HG03575 (cell line): ENCODE results near the gene F8A1.
"Not testable (repeated sequence)": the region's sequence is repeated elsewhere in the genome, so short reads cannot be mapped to it uniquely, and the experiment has no call there.

Experiments used
- ATAC-seq: cut with Tn5 transposase; IDR thresholded peaks from one replicate; pipeline ENCODE4 v1.9.1; 2021; ENCODE audit not compliant: unreplicated experiment, insufficient number of reproducible peaks, low FRiP score; ENCODE audit errors: extremely low read depth

The F8A1 gene

DNA sequence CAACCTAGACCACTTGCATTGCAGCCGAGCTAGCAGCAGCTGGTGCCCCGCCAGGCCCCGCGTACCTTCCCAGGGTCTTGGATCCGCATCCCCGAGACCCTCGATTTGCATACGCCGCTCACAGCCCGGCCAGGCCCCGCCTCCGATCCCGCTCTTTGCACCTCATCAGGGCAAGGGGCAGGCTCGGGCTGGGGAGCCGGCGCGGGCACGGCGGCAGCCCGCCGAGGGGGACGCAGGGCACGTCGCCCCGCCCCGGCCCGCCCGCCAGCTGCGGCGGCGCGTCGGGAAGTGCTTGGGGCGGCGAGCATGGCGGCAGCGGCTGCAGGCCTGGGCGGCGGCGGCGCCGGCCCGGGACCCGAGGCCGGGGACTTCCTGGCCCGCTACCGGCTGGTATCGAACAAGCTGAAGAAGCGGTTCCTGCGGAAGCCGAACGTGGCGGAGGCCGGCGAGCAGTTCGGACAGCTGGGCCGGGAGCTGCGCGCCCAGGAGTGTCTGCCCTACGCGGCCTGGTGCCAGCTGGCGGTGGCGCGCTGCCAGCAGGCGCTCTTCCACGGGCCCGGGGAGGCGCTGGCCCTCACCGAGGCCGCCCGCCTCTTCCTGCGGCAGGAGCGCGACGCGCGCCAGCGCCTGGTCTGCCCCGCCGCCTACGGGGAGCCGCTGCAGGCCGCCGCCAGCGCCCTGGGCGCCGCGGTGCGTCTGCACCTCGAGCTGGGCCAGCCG, at the start of gene F8A1:
TSS of gene F8A1 (plus strand) at position 287 of the 720 bp plus-strand sequence. CDS start at position 307, 20 bp downstream.
- ATAC-seq: not testable (repeated sequence)

DNA sequence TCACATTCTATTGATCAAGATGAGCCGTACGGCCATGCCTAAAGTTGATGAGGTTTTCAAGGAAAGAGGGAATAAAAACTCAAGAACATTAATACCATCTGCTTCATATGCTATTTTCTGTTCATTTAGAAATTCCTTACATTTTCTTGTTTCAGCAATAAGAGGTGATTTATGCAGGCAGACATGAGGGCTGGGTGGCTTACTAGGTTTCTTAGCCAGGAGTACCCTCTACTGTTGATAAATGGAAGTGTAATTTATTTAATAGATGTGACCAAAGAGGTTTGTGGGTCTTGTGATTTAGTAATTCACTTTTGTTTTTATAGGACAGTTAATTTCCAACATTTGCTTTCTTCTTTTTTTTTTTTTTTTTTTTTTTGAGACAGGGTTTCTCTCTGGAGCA, 45.3 kb upstream of the F8A1 start:
- ATAC-seq: no peak

DNA sequence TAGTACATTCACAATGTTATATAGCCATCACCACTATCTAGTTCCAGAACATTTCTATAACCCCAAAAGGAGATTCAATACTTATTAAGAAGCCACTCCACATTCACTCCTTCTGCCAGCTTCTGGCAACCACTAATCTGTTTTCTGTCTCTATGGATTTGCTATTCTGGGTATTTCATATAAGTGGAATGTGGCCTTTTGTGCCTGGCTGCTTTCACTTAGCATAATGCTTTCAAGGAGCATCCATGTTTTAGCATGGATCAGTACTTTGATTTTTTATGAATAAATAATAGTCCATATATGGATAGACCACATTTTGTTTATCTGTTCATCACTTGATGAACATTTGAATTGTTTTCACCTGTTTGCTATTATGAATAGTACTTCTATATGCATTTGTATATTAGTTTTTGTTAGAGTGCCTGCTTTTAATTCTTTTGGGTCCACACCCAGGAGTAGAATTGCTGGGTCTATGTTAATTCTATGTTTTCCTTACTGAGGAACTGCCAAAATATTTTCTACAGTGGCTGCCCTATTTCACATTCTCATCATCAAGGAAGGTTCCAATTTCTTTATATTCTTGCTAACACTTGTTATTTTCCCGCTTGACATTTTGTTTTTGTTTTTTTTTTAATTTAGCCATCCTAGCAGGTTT, 35.1 kb upstream of the F8A1 start:
- ATAC-seq: no peak

DNA sequence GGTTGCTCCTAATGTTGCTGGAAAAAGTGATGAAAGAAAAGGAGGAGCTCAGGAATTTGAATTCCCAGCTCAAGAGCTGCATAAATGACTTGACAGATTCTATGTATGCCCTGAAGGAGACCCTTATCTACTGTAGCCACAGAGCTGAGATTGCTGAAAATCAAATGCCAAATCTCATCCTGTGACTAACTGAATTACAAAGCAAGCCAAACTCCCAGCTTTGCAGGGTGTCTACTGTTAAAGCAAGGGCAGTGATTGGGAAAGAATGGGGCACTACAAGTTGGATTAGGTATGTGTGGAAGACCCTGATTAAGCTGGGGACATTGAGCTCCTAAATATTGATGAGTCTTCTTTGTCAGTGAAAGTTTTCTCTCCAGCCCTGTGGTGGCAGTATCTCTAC, 30.9 kb upstream of the F8A1 start:
- ATAC-seq: no peak

DNA sequence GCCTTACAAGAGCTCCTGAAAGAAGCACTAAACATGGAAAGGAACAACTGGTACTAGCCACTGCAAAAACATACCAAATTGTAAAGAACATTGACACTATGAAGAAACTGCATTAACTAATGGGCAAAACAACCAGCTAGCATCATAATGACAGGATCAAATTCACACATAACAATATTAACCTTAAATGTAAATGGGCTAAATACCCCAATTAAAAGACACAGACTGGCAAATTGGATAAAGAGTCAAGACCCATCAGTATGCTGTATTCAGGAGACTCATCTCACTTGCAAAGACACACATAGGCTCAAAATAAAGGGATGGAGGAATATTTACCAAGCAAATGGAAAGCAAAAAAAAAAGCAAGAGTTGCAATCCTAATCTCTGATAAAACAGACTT, 17.6 kb upstream of the F8A1 start:
- ATAC-seq: not testable (repeated sequence)

DNA sequence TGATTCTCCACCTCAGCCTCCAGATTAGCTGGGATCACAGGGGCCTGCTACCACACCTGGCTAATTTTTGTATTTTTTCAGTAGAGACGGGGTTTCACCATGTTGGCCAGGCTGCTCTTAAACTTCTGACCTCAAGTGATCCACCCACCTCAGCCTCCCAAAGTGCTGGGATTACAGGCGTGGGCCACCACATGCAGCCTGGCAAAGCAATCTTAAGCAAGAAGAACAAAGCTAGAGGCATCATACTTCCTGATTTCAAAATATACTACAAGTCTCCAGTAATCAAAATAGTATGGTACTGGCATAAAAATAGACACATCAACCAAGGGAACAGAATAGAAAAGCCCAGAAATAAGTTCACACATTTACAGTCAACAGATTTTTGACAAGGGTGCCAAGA, 12.8 kb upstream of the F8A1 start:
- no peak for ATAC-seq

DNA sequence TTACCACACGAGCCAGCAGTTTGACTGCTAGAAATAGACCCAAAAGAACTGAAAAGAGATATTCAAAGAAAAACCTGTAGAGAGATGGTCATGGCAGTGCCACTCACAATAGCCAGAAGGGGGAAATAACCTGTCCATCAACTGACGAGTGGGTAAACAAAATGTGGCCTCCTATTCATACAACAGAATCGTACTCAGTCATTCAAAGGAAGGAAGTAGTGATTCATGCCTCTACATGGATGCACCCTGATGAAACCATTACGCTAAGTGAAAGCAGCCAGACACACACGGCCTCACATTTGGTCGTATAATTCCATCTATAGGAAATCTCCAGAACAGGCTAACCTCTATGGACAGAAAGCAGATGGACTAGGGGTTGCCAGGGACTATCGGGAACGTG, 2.1 kb upstream of the F8A1 start:
- ATAC-seq: not testable (repeated sequence)

DNA sequence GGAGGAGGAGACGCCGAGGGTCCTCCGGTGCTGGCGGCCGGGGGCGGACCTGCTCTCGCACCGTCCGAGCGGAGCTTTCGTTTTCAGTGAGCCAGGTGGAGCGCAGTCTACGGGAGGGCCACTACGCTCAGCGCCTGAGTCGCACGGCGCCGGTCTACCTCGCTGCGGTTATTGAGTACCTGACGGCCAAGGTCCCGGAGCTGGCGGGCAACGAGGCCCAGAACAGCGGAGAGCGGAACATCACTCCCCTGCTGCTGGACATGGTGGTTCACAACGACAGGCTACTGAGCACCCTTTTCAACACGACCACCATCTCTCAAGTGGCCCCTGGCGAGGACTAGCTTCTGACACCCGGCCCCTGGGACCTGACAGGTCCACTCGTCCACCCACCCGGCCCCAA, 1.1 kb upstream of the F8A1 start:
- ATAC-seq: not testable (repeated sequence)

DNA sequence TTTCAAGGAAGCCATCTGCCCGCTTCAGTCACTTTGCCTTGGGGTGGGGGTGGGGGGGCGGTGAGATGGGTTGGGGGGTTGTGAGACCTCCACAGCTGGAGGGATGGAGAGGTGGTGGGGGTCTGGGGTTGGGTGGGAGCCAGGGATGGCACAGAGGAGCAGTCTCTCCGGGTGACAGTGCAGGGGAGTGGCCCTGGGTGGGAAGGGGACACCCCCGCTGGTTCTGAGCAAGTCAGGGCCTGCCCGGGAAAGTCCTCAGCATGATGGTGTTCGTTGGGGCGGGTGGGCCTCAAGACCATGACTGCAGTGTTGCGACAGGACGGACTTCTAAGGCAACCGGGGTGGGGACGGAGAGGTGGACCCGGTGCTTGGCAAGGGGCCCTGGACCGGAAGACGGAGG, 606 bp upstream of the F8A1 start:
- not testable (repeated sequence) for ATAC-seq

DNA sequence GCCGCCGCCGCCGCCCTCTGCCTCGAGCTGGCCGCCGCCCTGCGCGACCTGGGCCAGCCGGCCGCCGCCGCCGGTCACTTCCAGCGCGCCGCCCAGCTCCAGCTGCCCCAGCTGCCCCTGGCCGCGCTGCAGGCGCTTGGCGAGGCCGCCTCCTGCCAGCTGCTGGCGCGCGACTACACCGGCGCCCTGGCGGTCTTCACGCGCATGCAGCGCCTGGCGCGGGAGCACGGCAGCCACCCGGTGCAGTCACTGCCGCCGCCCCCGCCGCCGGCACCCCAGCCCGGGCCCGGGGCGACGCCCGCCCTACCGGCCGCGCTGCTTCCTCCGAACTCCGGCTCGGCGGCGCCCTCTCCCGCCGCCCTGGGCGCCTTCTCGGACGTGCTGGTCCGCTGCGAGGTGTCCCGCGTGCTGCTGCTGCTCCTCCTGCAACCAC, 650 bp downstream of the F8A1 start:
- not testable (repeated sequence) for ATAC-seq

DNA sequence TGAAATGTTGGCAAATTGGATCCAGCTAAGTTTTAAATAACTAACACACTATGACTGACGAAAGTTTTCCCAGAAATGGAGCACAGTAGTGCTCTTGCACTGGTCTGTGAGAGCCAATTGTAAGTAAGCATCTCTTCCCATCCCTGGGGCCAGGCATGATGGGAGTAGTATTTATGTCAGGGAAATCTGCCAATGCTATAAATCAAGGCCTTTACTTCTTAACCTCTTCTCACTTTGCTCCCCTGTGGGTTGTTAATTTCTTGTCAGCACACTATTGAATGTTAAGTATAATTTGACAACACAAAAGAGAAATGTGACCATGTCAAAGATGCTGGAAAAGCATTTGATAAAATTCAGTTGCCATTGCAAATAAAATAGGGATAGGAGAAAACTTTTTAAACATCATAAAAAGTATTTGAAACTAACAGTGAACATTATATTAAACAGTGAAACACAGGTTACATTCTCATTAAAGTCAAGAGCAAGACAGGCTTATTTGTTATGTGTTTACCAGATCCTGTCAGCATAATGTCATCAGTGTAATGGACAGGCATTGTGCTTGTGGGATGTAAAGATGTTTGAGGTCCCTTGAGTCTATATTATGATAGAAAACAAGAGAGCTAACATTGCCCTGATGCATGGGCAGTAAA, 5.0 kb downstream of the F8A1 start:
- ATAC-seq: no peak

DNA sequence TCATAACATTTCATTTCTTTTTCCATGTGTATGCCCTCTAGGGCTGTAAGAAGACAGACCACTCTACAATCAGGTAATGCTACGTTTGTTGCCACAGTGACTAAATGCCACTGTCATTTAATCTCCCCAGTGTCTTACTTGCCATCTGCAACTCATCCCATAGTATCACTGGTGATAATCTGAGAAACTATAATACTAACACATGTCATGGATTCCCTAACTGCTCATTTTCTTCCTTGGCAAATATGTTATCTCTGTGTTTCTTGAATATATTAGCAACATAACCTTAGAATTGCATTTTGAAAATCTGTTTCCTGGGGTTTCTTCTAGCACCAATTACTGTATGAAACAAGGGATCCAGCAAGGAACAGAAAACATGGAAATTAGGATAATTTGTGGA, 6.1 kb downstream of the F8A1 start:
- no peak for ATAC-seq

DNA sequence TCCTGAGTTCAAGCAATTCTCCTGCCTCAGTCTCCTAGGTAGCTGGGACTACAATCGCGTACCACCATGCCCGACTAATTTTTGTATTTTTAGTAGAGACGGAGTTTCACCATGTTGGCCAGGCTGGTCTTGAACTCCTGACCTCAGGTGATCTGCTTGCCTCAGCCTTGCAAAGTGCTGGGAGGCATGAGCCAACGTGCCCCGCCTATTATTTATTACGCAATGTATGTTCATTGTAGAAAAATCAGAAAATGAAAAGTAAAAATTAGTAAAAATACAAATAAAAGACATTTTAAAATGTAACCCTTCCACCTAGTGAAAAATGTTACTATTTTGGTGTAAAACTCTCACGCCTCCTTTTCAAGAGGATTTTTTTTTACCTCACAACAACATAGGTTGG, 14.2 kb downstream of the F8A1 start:
- ATAC-seq: no peak

DNA sequence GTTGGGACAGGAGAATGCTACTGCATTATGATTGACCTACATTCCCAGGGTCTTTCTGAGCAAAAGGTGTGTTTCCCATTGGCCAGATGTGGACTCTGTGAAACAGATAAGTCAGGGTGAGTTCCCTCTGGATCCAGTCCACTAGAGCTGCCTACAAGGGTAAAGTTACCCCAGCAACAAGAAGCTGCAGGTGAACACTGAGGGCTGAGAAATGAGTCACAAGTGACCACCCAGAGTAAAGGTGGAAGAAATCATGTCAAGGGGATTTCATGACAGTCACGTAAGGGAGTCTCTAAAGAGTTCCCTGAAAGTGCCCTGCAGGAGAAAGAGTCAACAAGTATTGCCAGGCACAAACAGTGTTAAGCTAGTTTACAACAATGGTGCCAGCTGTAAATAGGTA, 16.3 kb downstream of the F8A1 start:
- no peak for ATAC-seq

DNA sequence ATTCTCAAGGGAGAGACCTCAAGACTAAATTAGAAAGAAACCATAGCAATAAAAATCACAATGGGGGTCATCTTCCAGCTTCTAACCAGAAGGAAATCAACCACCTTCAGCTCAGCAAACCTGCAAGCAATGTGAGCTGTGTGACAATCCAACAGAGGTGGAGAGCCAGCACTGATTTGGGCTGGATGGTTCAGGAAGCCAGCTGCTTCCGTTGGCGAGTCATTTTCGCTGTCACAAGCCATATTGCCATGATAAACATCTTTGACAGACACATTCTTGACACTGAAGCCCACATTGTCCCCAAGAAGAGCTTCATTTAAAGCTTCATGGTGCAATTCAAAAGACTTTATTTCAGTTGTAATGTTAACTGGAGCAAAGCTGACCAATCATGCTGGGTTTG, 22.7 kb downstream of the F8A1 start:
- ATAC-seq: no peak

DNA sequence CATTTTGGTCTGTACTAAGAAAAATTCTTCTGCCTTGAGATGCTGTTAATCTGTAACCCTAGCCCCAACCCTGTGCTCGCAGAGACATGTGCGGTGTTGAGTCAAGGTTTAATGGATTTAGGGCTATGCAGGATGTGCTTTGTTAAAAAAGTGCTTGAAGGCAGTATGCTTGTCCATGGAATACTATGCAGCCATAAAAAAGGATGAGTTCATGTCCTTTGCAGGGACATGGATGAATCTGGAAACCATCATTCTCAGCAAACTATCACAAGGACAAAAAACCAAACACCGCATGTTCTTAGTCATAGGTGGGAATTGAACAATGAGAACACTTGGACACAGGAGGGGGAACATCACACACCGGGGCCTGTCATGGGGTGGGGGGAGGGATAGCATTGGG, 23.9 kb downstream of the F8A1 start:
- not testable (repeated sequence) for ATAC-seq

DNA sequence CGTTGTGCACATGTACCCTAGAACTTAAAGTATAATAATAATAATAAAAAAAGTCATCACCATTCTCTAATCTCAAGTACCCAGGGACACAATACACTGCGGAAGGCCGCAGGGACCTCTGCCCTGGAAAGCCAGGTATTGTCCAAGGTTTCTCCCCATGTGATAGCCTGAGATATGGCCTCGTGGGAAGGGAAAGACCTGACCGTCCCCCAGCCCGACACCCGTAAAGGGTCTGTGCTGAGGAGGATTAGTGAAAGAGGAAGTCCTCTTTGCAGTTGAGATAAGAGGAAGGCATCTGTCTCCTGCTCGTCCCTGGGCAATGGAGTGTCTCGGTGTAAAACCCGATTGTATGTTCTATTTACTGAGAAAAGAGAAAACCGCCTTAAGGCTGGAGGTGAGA, 24.4 kb downstream of the F8A1 start:
- ATAC-seq: not testable (repeated sequence)

DNA sequence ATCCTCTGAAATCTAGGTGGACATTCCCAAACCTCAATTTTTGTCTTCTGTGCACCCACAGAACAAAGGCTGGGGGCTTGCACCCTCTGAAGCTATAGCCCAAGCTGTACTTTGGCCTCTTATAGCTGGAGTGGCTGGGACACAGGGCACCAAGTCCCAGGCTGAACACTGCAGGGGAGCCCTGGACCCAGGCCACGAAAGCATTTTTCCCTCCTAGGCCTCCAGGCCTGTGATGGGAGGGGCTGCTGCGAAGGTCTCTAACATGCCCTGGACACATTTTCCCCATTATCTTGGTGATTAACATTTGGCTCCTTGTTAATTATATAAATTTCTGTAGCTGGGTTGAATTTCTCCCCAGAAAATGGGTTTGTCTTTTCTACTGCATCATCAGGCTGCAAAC, 27.9 kb downstream of the F8A1 start:
- no peak for ATAC-seq

DNA sequence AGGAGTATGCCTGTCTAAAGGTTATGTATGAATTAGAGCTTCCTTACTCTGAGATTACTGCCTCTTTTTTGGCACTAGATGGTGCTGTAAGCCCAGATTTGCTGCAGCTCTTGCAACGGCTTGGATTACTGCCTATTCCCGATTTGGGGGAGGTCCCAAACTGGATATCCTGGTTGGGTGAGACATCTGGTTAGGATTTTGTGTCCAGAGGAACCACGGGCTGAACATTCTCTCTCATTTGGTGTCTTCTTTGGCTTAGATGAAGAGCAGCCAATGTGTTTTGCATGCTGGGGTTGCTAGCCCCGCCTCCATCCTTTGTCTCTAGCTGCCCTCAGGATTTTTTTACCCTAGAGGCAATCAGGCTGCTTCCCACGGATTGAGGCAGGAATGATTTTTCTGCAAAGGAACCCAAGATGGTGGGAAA, 31.9 kb downstream of the F8A1 start:
- ATAC-seq: no peak

DNA sequence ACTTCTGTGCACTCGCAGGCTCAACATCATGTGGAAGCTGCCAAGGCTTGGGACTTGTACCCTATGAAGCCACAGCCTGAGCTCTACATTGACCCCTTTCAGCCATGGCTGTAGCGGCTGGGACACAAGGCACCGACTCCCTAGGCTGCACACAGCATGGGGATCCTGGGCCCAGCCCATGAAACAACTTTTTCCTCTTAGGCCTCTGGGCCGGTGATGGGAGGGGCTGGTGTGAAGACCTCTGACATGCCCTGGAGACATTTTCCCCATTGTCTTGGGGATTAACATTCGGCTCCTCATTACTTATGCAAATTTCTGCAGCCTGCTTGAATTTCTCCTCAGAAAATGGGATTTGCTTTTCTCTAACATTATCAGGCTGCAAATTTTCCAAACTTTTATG, 38.6 kb downstream of the F8A1 start:
- ATAC-seq: not testable (repeated sequence)
